D721Med (cell line): ENCODE data around the gene ADCY5.

ENCODE experiments used
- DNase-seq: peaks from one replicate; pipeline ENCODE4 v3.0.0; 2011; ENCODE audit warnings: low spot score; ENCODE audit not compliant: insufficient read length
- FAIRE-seq: peaks from 2 replicates; lab custom pipeline; 2011; peaks lifted over from hg19 to GRCh38; lab: Jason Lieb, UNC
- CTCF ChIP-seq: IDR thresholded peaks from 2 replicates; pipeline ENCODE4 v1.5.1; 2012; ENCODE audit warnings: mild to moderate bottlenecking, control low read depth; ENCODE audit not compliant: insufficient read depth; ENCODE audit errors: missing control alignments

Gene ADCY5

GRCh38 chr3:123442908-123443307 is 6.0 kb downstream of the ADCY5 start:
- DNase-seq (no peak), FAIRE-seq (no peak)
- TF ChIP-seq CTCF = no peak

GRCh38 chr3:123442125-123442524 is 6.8 kb downstream of the ADCY5 start:
- no peak for FAIRE-seq
- TF ChIP-seq CTCF = no peak
- DNase-seq = no peak

- no peak for DNase-seq
- TF ChIP-seq CTCF = no peak
- FAIRE-seq = no peak
Observed at GRCh38 chr3:123439806-123440580, 8.9 kb downstream of the ADCY5 start.

GRCh38 chr3:123432832-123433523 is 15.9 kb downstream of the ADCY5 start:
- TF ChIP-seq CTCF = no peak
- DNase-seq (no peak), FAIRE-seq (no peak)

- no peak for FAIRE-seq
- TF ChIP-seq CTCF = no peak
- no peak for DNase-seq
Observed at GRCh38 chr3:123431658-123432324, 17.1 kb downstream of the ADCY5 start.

GRCh38 chr3:123431007-123431657 is 17.8 kb downstream of the ADCY5 start:
- TF ChIP-seq CTCF = no peak
- no peak for FAIRE-seq
- no peak for DNase-seq
